H1 (cell line): ENCODE data around the gene GPRC5D. TPM values are rescaled to one million over a fixed set of nuclear protein-coding genes. Genes with fewer than 3 reads are reported as not detected.

Experiments used
- CTCF ChIA-PET: fragments of 300-600 bp; sonication (Branson Sonifier 250); formaldehyde crosslinking; loops from one replicate; lab custom pipeline; 2021; ENCODE audit not compliant: partially characterized antibody; lab: Charles Lee
- POLR2A ChIA-PET: fragments of 300-600 bp; sonication (Branson Sonifier 250); formaldehyde crosslinking; loops from one replicate; lab custom pipeline; 2021; ENCODE audit warnings: inconsistent platforms; ENCODE audit not compliant: partially characterized antibody; lab: Charles Lee
- DNase-seq, 2 experiments: peaks; one replicate each; pipeline versions ENCODE4 v3.0.0 to v3.0.0-alpha.2; 2010 to 2022; ENCODE audit warnings: low spot score in 2 of 2, low read depth in 1 of 2, mixed read lengths in 1 of 2
- FAIRE-seq: peaks from 2 replicates; lab custom pipeline; 2011; peaks lifted over from hg19 to GRCh38; lab: Jason Lieb, UNC
- H2AFZ ChIP-seq: 2 replicates; pipeline ENCODE4 v1.8.1; 2012; ENCODE audit warnings: low read length, inconsistent platforms
- H2AK5ac ChIP-seq: 2 replicates; pipeline ENCODE4 v1.6.1; 2013; ENCODE audit warnings: low read depth, low read length
- H2BK120ac ChIP-seq: replicated peaks from 2 replicates; pipeline ENCODE3; 2013; ENCODE audit warnings: low read depth, low read length, inconsistent platforms
- H2BK12ac ChIP-seq: 2 replicates; pipeline ENCODE4 v1.6.1; 2013; ENCODE audit warnings: low read depth, low read length
- H2BK15ac ChIP-seq: 2 replicates; pipeline ENCODE4 v1.6.1; 2013; ENCODE audit warnings: low read length
- H2BK20ac ChIP-seq: 2 replicates; pipeline ENCODE4 v1.6.1; 2013; ENCODE audit warnings: low read length
- H2BK5ac ChIP-seq: 2 replicates; pipeline ENCODE4 v1.6.1; 2013; ENCODE audit warnings: low read depth, low read length
- H3K14ac ChIP-seq: 2 replicates; pipeline ENCODE4 v1.6.1; 2013; ENCODE audit warnings: inconsistent platforms; ENCODE audit not compliant: insufficient read length
- H3K18ac ChIP-seq: 2 replicates; pipeline ENCODE4 v1.6.1; 2013; ENCODE audit warnings: low read length; ENCODE audit errors: extremely low read depth
- H3K23ac ChIP-seq: 2 replicates; pipeline ENCODE4 v1.6.1; 2013; ENCODE audit warnings: inconsistent platforms; ENCODE audit not compliant: insufficient read length
- H3K23me2 ChIP-seq: 2 replicates; pipeline ENCODE4 v1.6.1; 2013; ENCODE audit warnings: low read depth, low read length
- H3K27ac ChIP-seq: 2 replicates; pipeline ENCODE4 v1.6.1; 2011; ENCODE audit warnings: low read depth, low read length, inconsistent platforms
- H3K27me3 ChIP-seq, 4 experiments: replicated peaks in 1 of 4; 1 replicate in 1 of 4; 2 replicates in 3 of 4; pipeline versions ENCODE4 v1.6.1 to v1.8.1; 2011 to 2013; ENCODE audit warnings: low read length in 3 of 4, mild to moderate bottlenecking in 3 of 4, inconsistent platforms in 2 of 4, mixed read lengths in 2 of 4, moderate library complexity in 1 of 4; ENCODE audit not compliant: control insufficient read depth in 3 of 4, insufficient read depth in 3 of 4; ENCODE audit errors: extremely low read depth in 1 of 4
- H3K36me3 ChIP-seq, 4 experiments: 2 replicates each; pipeline versions ENCODE4 v1.6.1 to v1.8.1; 2011 to 2013; ENCODE audit warnings: mild to moderate bottlenecking in 4 of 4, low read length in 3 of 4, moderate library complexity in 2 of 4, control low read depth in 1 of 4, inconsistent platforms in 1 of 4; ENCODE audit not compliant: insufficient read depth in 4 of 4, control insufficient read depth in 2 of 4
- H3K4ac ChIP-seq: replicated peaks from 2 replicates; pipeline ENCODE3; 2013; ENCODE audit warnings: low read length, low read depth, mixed read lengths, inconsistent platforms; ENCODE audit not compliant: insufficient read length
- H3K4me1 ChIP-seq, 4 experiments: replicated peaks in 1 of 4; 1 replicate in 1 of 4; 2 replicates in 3 of 4; pipeline versions ENCODE4 v1.6.1 to v1.8.1; 2011 to 2013; ENCODE audit warnings: low read length in 3 of 4, inconsistent platforms in 2 of 4, mixed read lengths in 1 of 4; ENCODE audit not compliant: insufficient read depth in 4 of 4, control insufficient read depth in 3 of 4
- H3K4me2 ChIP-seq, 2 experiments: 2 replicates each; pipeline versions ENCODE4 v1.6.1 to v1.8.1; 2011 to 2013; ENCODE audit warnings: low read depth in 2 of 2, low read length in 2 of 2, control low read depth in 1 of 2, inconsistent platforms in 1 of 2, mild to moderate bottlenecking in 1 of 2; ENCODE audit not compliant: insufficient read depth in 1 of 2
- H3K4me3 ChIP-seq, 4 experiments: fragments of 200-600, 300-600 bp in 1 of 4; sonication (generic), shearing (Covaris generic), sonication (Bioruptor Twin) in 1 of 4; 2 replicates each; pipeline versions ENCODE4 v1.5.1 to v1.8.1; 2011 to 2016; ENCODE audit warnings: low read length in 4 of 4, low read depth in 3 of 4, control low read depth in 2 of 4, inconsistent platforms in 2 of 4, mild to moderate bottlenecking in 2 of 4, mixed read lengths in 1 of 4, moderate library complexity in 1 of 4; ENCODE audit not compliant: insufficient read depth in 2 of 4; ENCODE audit errors: extremely low read depth in 1 of 4
- H3K56ac ChIP-seq: replicated peaks from 2 replicates; pipeline ENCODE3; 2013; ENCODE audit warnings: low read depth, mild to moderate bottlenecking, mixed read lengths, low read length, inconsistent platforms; ENCODE audit not compliant: insufficient read length
- H3K79me1 ChIP-seq: 2 replicates; pipeline ENCODE4 v1.6.1; 2013; ENCODE audit warnings: low read depth, low read length, control low read depth
- H3K79me2 ChIP-seq, 2 experiments: 2 replicates each; pipeline versions ENCODE4 v1.6.1 to v1.8.1; 2012 to 2013; ENCODE audit warnings: low read length in 2 of 2, mild to moderate bottlenecking in 2 of 2, inconsistent platforms in 1 of 2; ENCODE audit not compliant: insufficient read depth in 2 of 2, control insufficient read depth in 1 of 2
- H3K9ac ChIP-seq, 4 experiments: replicated peaks in 1 of 4; 1 replicate in 1 of 4; 2 replicates in 3 of 4; pipeline versions ENCODE4 v1.6.1 to v1.8.1; 2011 to 2013; ENCODE audit warnings: low read depth in 3 of 4, low read length in 3 of 4, control low read depth in 2 of 4, mild to moderate bottlenecking in 2 of 4, moderate library complexity in 2 of 4, inconsistent platforms in 1 of 4; ENCODE audit errors: extremely low read depth in 1 of 4
- H3K9me3 ChIP-seq, 2 experiments: 2 replicates each; pipeline versions ENCODE4 v1.6.1 to v1.8.1; 2012 to 2013; ENCODE audit warnings: mild to moderate bottlenecking in 2 of 2, moderate library complexity in 2 of 2, control low read depth in 1 of 2, inconsistent platforms in 1 of 2, low read depth in 1 of 2, low read length in 1 of 2, mixed read lengths in 1 of 2; ENCODE audit not compliant: insufficient read depth in 2 of 2
- H4K20me1 ChIP-seq, 2 experiments: replicated peaks in 1 of 2; 2 replicates each; pipeline versions ENCODE3 to v1.8.1; 2011 to 2013; ENCODE audit warnings: inconsistent platforms in 2 of 2, low read length in 2 of 2, mild to moderate bottlenecking in 1 of 2; ENCODE audit not compliant: insufficient read depth in 2 of 2, control insufficient read depth in 1 of 2
- H4K5ac ChIP-seq: 2 replicates; pipeline ENCODE4 v1.6.1; 2013; ENCODE audit warnings: low read length, low read depth, mixed read lengths, inconsistent platforms; ENCODE audit not compliant: insufficient read length
- H4K8ac ChIP-seq: 2 replicates; pipeline ENCODE4 v1.8.0; 2013; ENCODE audit warnings: mild to moderate bottlenecking, moderate library complexity, low read length, inconsistent platforms; ENCODE audit not compliant: insufficient read depth; ENCODE audit errors: extremely low read depth
- H4K91ac ChIP-seq: replicated peaks from 2 replicates; pipeline ENCODE3; 2013; ENCODE audit warnings: low read length, mixed read lengths, inconsistent platforms; ENCODE audit not compliant: insufficient read length
- HDAC2 ChIP-seq, 2 experiments: fragments of 300-600 bp in 1 of 2; sonication (generic) in 1 of 2; IDR thresholded peaks; 2 replicates each; pipeline ENCODE4 v1.6.1; 2011 to 2012; ENCODE audit warnings: low read depth in 2 of 2, low read length in 2 of 2, mild to moderate bottlenecking in 2 of 2, moderate library complexity in 2 of 2, borderline replicate concordance in 1 of 2, inconsistent platforms in 1 of 2
- WGBS, 2 experiments: shearing (Covaris generic) in 1 of 2; methylation state at CpG; one replicate each; pipeline versions ENCODE4 v1.1.6 to v1.1.7; 2013 to 2015; ENCODE audit warnings: low lambda C conversion rate in 2 of 2, mixed read lengths in 2 of 2, inconsistent platforms in 1 of 2, low coverage in 1 of 2, missing lambda C conversion rate in 1 of 2; ENCODE audit not compliant: insufficient replicate concordance in 2 of 2, insufficient coverage in 1 of 2, insufficient read length in 1 of 2; ENCODE audit errors: extremely low coverage in 1 of 2, missing lambda C conversion rate in 1 of 2; 5-methylcytosine and 5-hydroxymethylcytosine counted together
- polyA plus RNA-seq, 7 experiments: library from polyadenylated mRNA; depleted of rRNA in 3 of 7; stranded (reverse) in 5 of 7; unstranded in 2 of 7; fragments of >200 nt in 5 of 7; fragments of 200-250 nt in 2 of 7; gene quantifications; 1 replicate in 5 of 7; 2 replicates in 1 of 7; 4 replicates in 1 of 7; pipeline versions ENCODE4 v1.2.1 to v1.2.3, GENCODE V29; 2011 to 2013; ENCODE audit warnings: missing spikeins in 2 of 7, mixed read lengths in 2 of 7
- total RNA-seq: library from RNA; stranded (reverse); fragmentation: NEBNext Ultra II Directional; extraction: Animal tissue kit (Norgen Biotek cat#: 25700); gene quantifications from 2 replicates; pipeline ENCODE4 v1.2.1, GENCODE V29; 2021

The GPRC5D gene
- total and polyA plus RNA-seq, 2 of the 8 experiments (the other 6 are each of a cell fraction or from before 2014, with no cell fraction given) = 0.45 TPM; not detected in 1

DNA sequence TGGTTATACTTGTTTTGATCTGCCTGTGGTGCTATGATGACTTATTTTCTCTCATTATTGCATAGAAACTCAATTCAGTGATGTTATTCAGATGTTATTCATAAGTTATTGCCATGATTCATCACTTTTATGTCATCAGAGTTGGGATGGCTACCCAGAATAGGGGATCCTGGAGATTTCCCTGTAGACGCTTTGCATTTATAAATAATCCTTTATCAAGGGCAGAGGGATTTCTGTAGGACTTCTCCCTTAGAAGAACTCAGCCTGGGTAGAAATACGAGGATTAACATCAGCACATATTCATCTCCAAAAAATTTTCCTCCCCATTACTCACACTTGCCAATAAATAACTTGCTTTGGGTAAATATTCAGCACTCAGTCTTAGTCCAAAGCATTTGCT, 55.7 kb downstream of the GPRC5D start:
- POLR2A ChIA-PET = no interaction called here
- WGBS, 2 experiments = 88% methylated on average over 2 of the region's 2 CpGs; no CpG with 5 or more reads in 1 of the 2 experiments
- no peak overlapping the region for H3K14ac ChIP-seq
- H3K79me1 ChIP-seq = no peaks in the 10 kb centered on the region; the same call in 1 of the 2 replicates
- FAIRE-seq (no peak), DNase-seq (no peak)
- H3K79me2 ChIP-seq = no peaks in the 10 kb centered on the region
- CTCF ChIA-PET = interaction anchor here (1.0 to 2.1 kb wide), 3 partner anchors 14 to 59 kb away, joined by 3 to 8 read pairs (median 3); no protein-coding TSS in a partner anchor
- H3K4ac ChIP-seq = no peak overlapping the region
- no peak overlapping the region for H4K91ac ChIP-seq
- TF ChIP-seq HDAC2 (IDR thresholded peaks at IDR 0.05; ENCODE audit: borderline replicate concordance in 1 of 2, low read depth in 2 of 2, low read length in 2 of 2) = no peak
- peaks cover 0 to 17% (median 13%) of the 10 kb centered on the region in 4 experiments; a peak in 6 of 7 replicates for H3K27me3 ChIP-seq
- no peak overlapping the region for H3K4me2 ChIP-seq
- H2BK120ac ChIP-seq = no peak overlapping the region
- H2BK5ac ChIP-seq = no peak overlapping the region
- no peak overlapping the region for H3K56ac ChIP-seq
- no peaks in the 10 kb centered on the region for H4K20me1 ChIP-seq
- no peak overlapping the region for H3K4me3 ChIP-seq
- no peak overlapping the region for H4K8ac ChIP-seq
- H4K5ac ChIP-seq = no peak overlapping the region
- no peak overlapping the region for H3K23ac ChIP-seq
- peaks cover 2 to 4% (median 3%) of the 10 kb centered on the region in 4 experiments; a peak in 4 of 7 replicates for H3K4me1 ChIP-seq
- H3K36me3 ChIP-seq = no peaks in the 10 kb centered on the region; a peak in 1 of 8 replicates
- no peak overlapping the region for H2AK5ac ChIP-seq
- no peak overlapping the region for H2BK12ac ChIP-seq
- H3K18ac ChIP-seq = no peak overlapping the region
- H2BK15ac ChIP-seq = no peak overlapping the region
- H3K23me2 ChIP-seq = peaks cover 3% of the 10 kb centered on the region; the same call in 1 of the 2 replicates
- H3K9me3 ChIP-seq = no peaks in the 10 kb centered on the region
- no peak overlapping the region for H3K9ac ChIP-seq
- H2BK20ac ChIP-seq = no peak overlapping the region
- no peak overlapping the region for H2AFZ ChIP-seq
- H3K27ac ChIP-seq = no peak overlapping the region
